K562 (cell line): ENCODE measurements around the gene EXOC3. TPM values are rescaled to one million over a fixed set of nuclear protein-coding genes. Genes with fewer than 3 reads are reported as not detected.

Experiments
- CTBP1 ChIP-seq: fragments of 450-650 bp; IDR thresholded peaks from 2 replicates; pipeline ENCODE4 v1.6.1; 2016; ENCODE audit warnings: borderline replicate concordance
- FOXK1 ChIP-seq: sonication (generic); formaldehyde crosslinking; IDR thresholded peaks from 2 replicates; pipeline ENCODE4 v1.8.0; 2022; ENCODE audit warnings: missing genetic modification reagents, mild to moderate bottlenecking, borderline replicate concordance
- HNRNPH1 ChIP-seq: fragments of 200-400 bp; formaldehyde crosslinking; optimal IDR thresholded peaks from 2 replicates; pipeline ENCODE3; 2017; ENCODE audit warnings: low read depth, mild to moderate bottlenecking, low read length, moderate library complexity
- KAT2B ChIP-seq: IDR thresholded peaks from one replicate; pipeline ENCODE4 v1.6.1; 2012; ENCODE audit warnings: low read depth, mild to moderate bottlenecking, control low read depth, inconsistent platforms, low read length, moderate library complexity
- LEF1 ChIP-seq: fragments of 450-650 bp; IDR thresholded peaks from 2 replicates; pipeline ENCODE4 v1.6.1; 2016; ENCODE audit warnings: mild to moderate bottlenecking
- MTA1 ChIP-seq: fragments of 450-650 bp; IDR thresholded peaks from 2 replicates; pipeline ENCODE4 v1.6.1; 2017; ENCODE audit warnings: borderline replicate concordance
- POLR2AphosphoS2 ChIP-seq: IDR thresholded peaks from 2 replicates; pipeline ENCODE4 v1.6.1; 2012; ENCODE audit warnings: low read length, improper control_type of control experiment
- RBM34 ChIP-seq: fragments of 200-400 bp; formaldehyde crosslinking; IDR thresholded peaks from 2 replicates; pipeline ENCODE4 v1.6.1; 2018; ENCODE audit warnings: low read length, borderline replicate concordance; ENCODE audit not compliant: insufficient read depth
- REST ChIP-seq, 2 experiments: fragments of 450-650 bp; formaldehyde crosslinking in 1 of 2; IDR thresholded peaks; 2 replicates each; pipeline versions ENCODE4 v1.4.0 to v1.6.1; 2014 to 2020; ENCODE audit warnings: mild to moderate bottlenecking in 2 of 2, borderline replicate concordance in 1 of 2, low read depth in 1 of 2
- RFX5 ChIP-seq: IDR thresholded peaks from 2 replicates; pipeline ENCODE4 v1.6.1; 2011; ENCODE audit warnings: low read depth, mild to moderate bottlenecking, improper control_type of control experiment, low read length
- ZNF23 ChIP-seq: fragments of 250-450 bp; sonication (Bioruptor Pico); IDR thresholded peaks from 2 replicates; pipeline ENCODE4 v1.4.0; 2020; ENCODE audit warnings: mild to moderate bottlenecking
- ZNF354B ChIP-seq: fragments of 250-450 bp; sonication (Bioruptor Pico); IDR thresholded peaks from 2 replicates; pipeline ENCODE4 v1.4.0; 2020
- polyA plus RNA-seq, 8 experiments: library from polyadenylated mRNA; depleted of rRNA in 4 of 8; stranded (reverse) in 5 of 8; unstranded in 3 of 8; fragments of >200 nt; fragmentation: Nextera tagmentation in 2 of 8; fragmentation: Illumina TruSeq in 1 of 8; extraction: Ambion mirVana in 2 of 8; extraction: Trizol in 1 of 8; gene quantifications; 2 replicates each; pipeline versions ENCODE4 v1.2.1 to v1.2.3, GENCODE V29; 2011 to 2014; ENCODE audit warnings: inconsistent platforms in 1 of 8, missing spikeins in 1 of 8
- total RNA-seq, 7 experiments: library from RNA; depleted of rRNA in 6 of 7; stranded (reverse); fragments of >200 nt in 6 of 7; fragmentation: Illumina TruSeq in 2 of 7; extraction: Trizol in 2 of 7; gene quantifications; 2 replicates each; pipeline versions ENCODE4 v1.2.1 to v1.2.3, GENCODE V29; 2011 to 2021; ENCODE audit warnings: low replicate concordance in 1 of 7

The EXOC3 gene
- total and polyA plus RNA-seq, 9 of the 15 experiments (the other 6 are each of a cell fraction or from before 2014, with no cell fraction given) = 1.4 to 41.9 (median 22.4) TPM

- TF ChIP-seq REST (IDR thresholded peaks at IDR 0.05; ENCODE audit: borderline replicate concordance) (no peak), REST (CRISPR knock-in tag; IDR thresholded peaks at IDR 0.05; ENCODE audit: low read depth) (no peak), ZNF23 (CRISPR knock-in tag) (no peak), POLR2AphosphoS2 (no peak), LEF1 (no peak), RFX5 (no peak), FOXK1 (CRISPR knock-in tag) (no peak), HNRNPH1 (no peak), MTA1 (no peak), CTBP1 (no peak), RBM34 (no peak), KAT2B (no peak), ZNF354B (CRISPR knock-in tag) (no peak)
These were observed 12.6 kb upstream of the EXOC3 start (continued) for GRCh38 chr5:430214-430925.
